SK-N-SH (cell line): ENCODE data around the gene NSMCE1. TPM values are rescaled to one million over a fixed set of nuclear protein-coding genes. Genes with fewer than 3 reads are reported as not detected.

Experiments
- CTCF ChIA-PET: fragments of 300-600, 350-600 bp; formaldehyde crosslinking; extraction: SDS; loops from one replicate; lab custom pipeline; 2021; lab: Yijun Ruan, JAX
- POLR2A ChIA-PET: fragments of 350-600 bp; sonication (Branson Sonifier 250); formaldehyde crosslinking; extraction: SDS; loops from one replicate; lab custom pipeline; 2020; ENCODE audit warnings: antibody characterized with exemption, inconsistent platforms; lab: Yijun Ruan, JAX
- DNase-seq: peaks from one replicate; pipeline ENCODE4 v3.0.0; 2012
- H2AFZ ChIP-seq: fragments of 200-600 bp; sonication (generic); 2 replicates; pipeline ENCODE4 v1.8.1; 2016; ENCODE audit warnings: antibody characterized with exemption, mild to moderate bottlenecking, low read depth
- H3F3A ChIP-seq: fragments of 200-600 bp; sonication (generic); replicated peaks from 2 replicates; pipeline ENCODE3; 2016; ENCODE audit warnings: antibody characterized with exemption, mild to moderate bottlenecking; ENCODE audit not compliant: insufficient read depth
- H3K27ac ChIP-seq, 2 experiments: fragments of 200-500 bp in 1 of 2; fragments of 200-600 bp in 1 of 2; sonication (Bioruptor generic) in 1 of 2; sonication (generic), shearing (Covaris generic) in 1 of 2; 2 replicates each; pipeline versions ENCODE4 v1.5.1 to v1.6.1; 2014 to 2016; ENCODE audit warnings: low read depth in 2 of 2, inconsistent platforms in 1 of 2, low read length in 1 of 2, mild to moderate bottlenecking in 1 of 2, mixed read lengths in 1 of 2
- H3K27me3 ChIP-seq: fragments of 200-600 bp; sonication (generic), shearing (Covaris generic); 2 replicates; pipeline ENCODE4 v1.6.1; 2016; ENCODE audit warnings: mixed run types; ENCODE audit not compliant: insufficient read depth
- H3K36me3 ChIP-seq, 2 experiments: fragments of 200-500 bp in 1 of 2; fragments of 200-600 bp in 1 of 2; sonication (Bioruptor generic) in 1 of 2; sonication (generic) in 1 of 2; replicated peaks in 1 of 2; 2 replicates each; pipeline versions ENCODE3 to v1.5.1; 2014 to 2016; ENCODE audit warnings: low read length in 1 of 2, mild to moderate bottlenecking in 1 of 2; ENCODE audit not compliant: insufficient read depth in 2 of 2, control insufficient read depth in 1 of 2
- H3K4me1 ChIP-seq, 2 experiments: fragments of 200-500 bp in 1 of 2; fragments of 200-600 bp in 1 of 2; sonication (Bioruptor generic) in 1 of 2; sonication (generic), shearing (Covaris generic) in 1 of 2; 2 replicates each; pipeline versions ENCODE4 v1.5.1 to v1.6.1; 2014 to 2016; ENCODE audit warnings: low read depth in 1 of 2, low read length in 1 of 2, mixed run types in 1 of 2; ENCODE audit not compliant: insufficient read depth in 2 of 2, control insufficient read depth in 1 of 2
- H3K4me2 ChIP-seq: fragments of 200-600 bp; sonication (generic), shearing (Covaris generic); 2 replicates; pipeline ENCODE4 v1.6.1; 2017; ENCODE audit warnings: mixed run types
- H3K4me3 ChIP-seq, 2 experiments: fragments of 200-500 bp in 1 of 2; fragments of 200-600 bp in 1 of 2; sonication (Bioruptor generic) in 1 of 2; sonication (generic), shearing (Covaris generic) in 1 of 2; 2 replicates each; pipeline versions ENCODE4 v1.5.1 to v1.8.1; 2014 to 2016; ENCODE audit warnings: low read depth in 2 of 2, inconsistent platforms in 1 of 2, low read length in 1 of 2, mild to moderate bottlenecking in 1 of 2, mixed read lengths in 1 of 2, moderate library complexity in 1 of 2
- H3K79me2 ChIP-seq: fragments of 200-600 bp; sonication (generic); 2 replicates; pipeline ENCODE4 v1.8.1; 2017; ENCODE audit warnings: mild to moderate bottlenecking; ENCODE audit not compliant: insufficient read depth
- H3K9ac ChIP-seq: fragments of 200-600 bp; sonication (generic); 2 replicates; pipeline ENCODE4 v1.6.1; 2017; ENCODE audit warnings: mixed run types
- H3K9me2 ChIP-seq: fragments of 200-600 bp; sonication (generic); 2 replicates; pipeline ENCODE4 v1.6.1; 2017; ENCODE audit warnings: mixed run types
- H3K9me3 ChIP-seq: fragments of 200-600 bp; sonication (generic); 2 replicates; pipeline ENCODE4 v1.6.1; 2017; ENCODE audit warnings: mixed run types, mild to moderate bottlenecking, moderate library complexity
- H4K20me1 ChIP-seq: fragments of 200-600 bp; sonication (generic); 2 replicates; pipeline ENCODE4 v1.6.1; 2017; ENCODE audit warnings: mild to moderate bottlenecking, mixed run types; ENCODE audit not compliant: insufficient read depth
- CHD2 ChIP-seq: fragments of 150-350 bp; IDR thresholded peaks from 2 replicates; pipeline ENCODE4 v1.6.1; 2018; ENCODE audit warnings: low read length; ENCODE audit not compliant: partially characterized antibody
- CTCF ChIP-seq: fragments of 200-600 bp; sonication (generic); IDR thresholded peaks from 2 replicates; pipeline ENCODE4 v1.6.1; 2017; ENCODE audit warnings: antibody characterized with exemption, mild to moderate bottlenecking, moderate library complexity
- ELF1 ChIP-seq: IDR thresholded peaks from 2 replicates; pipeline ENCODE4 v1.4.0; 2012
- EP300 ChIP-seq, 2 experiments: IDR thresholded peaks; 2 replicates each; pipeline versions ENCODE4 v1.4.0 to v1.6.1; 2012; ENCODE audit warnings: borderline replicate concordance in 1 of 2, low read depth in 1 of 2, low read length in 1 of 2
- FOSL2 ChIP-seq: IDR thresholded peaks from 2 replicates; pipeline ENCODE4 v1.4.0; 2012; ENCODE audit warnings: low read depth, mild to moderate bottlenecking, moderate library complexity, borderline replicate concordance
- FOXM1 ChIP-seq: IDR thresholded peaks from 2 replicates; pipeline ENCODE4 v1.4.0; 2012; ENCODE audit warnings: low read depth, mild to moderate bottlenecking
- GABPA ChIP-seq: IDR thresholded peaks from 2 replicates; pipeline ENCODE4 v1.4.0; 2012; ENCODE audit warnings: low read depth, mild to moderate bottlenecking
- GATA2 ChIP-seq: sonication (generic); formaldehyde crosslinking; IDR thresholded peaks from 2 replicates; pipeline ENCODE4 v1.5.0; 2020; ENCODE audit warnings: mild to moderate bottlenecking, missing genetic modification reagents
- IRF3 ChIP-seq: fragments of 150-350 bp; IDR thresholded peaks from 2 replicates; pipeline ENCODE4 v1.6.1; 2016; ENCODE audit warnings: mild to moderate bottlenecking, low read depth, low read length
- JUND ChIP-seq: IDR thresholded peaks from 2 replicates; pipeline ENCODE4 v1.4.0; 2012
- MEF2A ChIP-seq: IDR thresholded peaks from 2 replicates; pipeline ENCODE4 v1.4.0; 2012; ENCODE audit warnings: low read depth, borderline replicate concordance
- MXI1 ChIP-seq: IDR thresholded peaks from 2 replicates; pipeline ENCODE4 v1.6.1; 2012; ENCODE audit warnings: mild to moderate bottlenecking, low read depth, low read length, improper control_type of control experiment
- NFIC ChIP-seq: IDR thresholded peaks from 2 replicates; pipeline ENCODE4 v1.4.0; 2012; ENCODE audit warnings: borderline replicate concordance
- NRF1 ChIP-seq: IDR thresholded peaks from 2 replicates; pipeline ENCODE4 v1.6.1; 2012; ENCODE audit warnings: low read depth, mild to moderate bottlenecking, low read length
- RXRA ChIP-seq: IDR thresholded peaks from 2 replicates; pipeline ENCODE4 v1.4.0; 2012; ENCODE audit warnings: low read depth, mild to moderate bottlenecking, borderline replicate concordance
- SMC3 ChIP-seq: IDR thresholded peaks from 2 replicates; pipeline ENCODE4 v1.6.1; 2012; ENCODE audit warnings: low read depth, low read length, improper control_type of control experiment
- TEAD4 ChIP-seq: IDR thresholded peaks from 2 replicates; pipeline ENCODE4 v1.4.0; 2012; ENCODE audit warnings: mild to moderate bottlenecking, borderline replicate concordance; ENCODE audit not compliant: insufficient read depth
- YY1 ChIP-seq: IDR thresholded peaks from 2 replicates; pipeline ENCODE4 v1.4.0; 2012; ENCODE audit warnings: low read depth, mild to moderate bottlenecking
- WGBS: methylation state at CpG from one replicate; pipeline ENCODE4 v1.1.6; 2017; ENCODE audit warnings: low lambda C conversion rate; 5-methylcytosine and 5-hydroxymethylcytosine counted together
- polyA plus RNA-seq, 3 experiments: library from polyadenylated mRNA; depleted of rRNA; stranded (reverse); fragments of >200 nt; gene quantifications; 2 replicates each; pipeline ENCODE4 v1.2.3, GENCODE V29; 2012
- TF ChIP-seq, protein P1 (sequence below): IDR thresholded peaks from 2 replicates; pipeline ENCODE4 v1.4.0; 2012; ENCODE audit warnings: low read depth, borderline replicate concordance
- TF ChIP-seq, protein P2 (sequence below): IDR thresholded peaks from 2 replicates; pipeline ENCODE4 v1.4.0; 2012; ENCODE audit warnings: low read depth
- TF ChIP-seq, protein P3 (sequence below): IDR thresholded peaks from 2 replicates; pipeline ENCODE4; 2012
- TF ChIP-seq, protein P4 (sequence below): IDR thresholded peaks from 2 replicates; pipeline ENCODE4 v1.4.0; 2012; ENCODE audit warnings: low read depth, borderline replicate concordance
- TF ChIP-seq, protein P5 (sequence below): fragments of 150-350 bp; IDR thresholded peaks from 2 replicates; pipeline ENCODE4 v1.6.1; 2017; ENCODE audit warnings: antibody characterized with exemption, low read length, low read depth, borderline replicate concordance

Gene NSMCE1
- polyA plus RNA-seq, 1 of the 3 experiments (the other 2 are of a cell fraction) = 39.8 TPM

- POLR2A ChIA-PET = no interaction called here
Observed at GRCh38 chr16:27293343-27293742, 24.8 kb upstream of the NSMCE1 start.

GRCh38 chr16:27291722-27292240, 23.2 kb upstream of the NSMCE1 start:
- ChIA-PET CTCF (no interaction called here), POLR2A (no interaction called here)
- no peak overlapping the region for H3K4me2 ChIP-seq
- H3K9me3 ChIP-seq = no peaks in the 10 kb centered on the region
- peaks cover 0 to 3% of the 10 kb centered on the region in 2 experiments; a peak in 1 of 4 replicates for H3K4me1 ChIP-seq
- WGBS = 92% methylated on average over 4 of the region's 4 CpGs
- H3K27ac ChIP-seq = no peak overlapping the region
- no peaks in the 10 kb centered on the region for H3K27me3 ChIP-seq
- no peak overlapping the region for H3K4me3 ChIP-seq
- no peak overlapping the region for H3K9ac ChIP-seq
- peaks cover 11% of the 10 kb centered on the region for H3F3A ChIP-seq
- H3K36me3 ChIP-seq = no peaks in the 10 kb centered on the region
- H3K9me2 ChIP-seq = no peaks in the 10 kb centered on the region
- H3K79me2 ChIP-seq = no peaks in the 10 kb centered on the region
- no peak overlapping the region for H2AFZ ChIP-seq
- no peak for DNase-seq
- no peaks in the 10 kb centered on the region for H4K20me1 ChIP-seq
- TF ChIP-seq, protein P1, sequence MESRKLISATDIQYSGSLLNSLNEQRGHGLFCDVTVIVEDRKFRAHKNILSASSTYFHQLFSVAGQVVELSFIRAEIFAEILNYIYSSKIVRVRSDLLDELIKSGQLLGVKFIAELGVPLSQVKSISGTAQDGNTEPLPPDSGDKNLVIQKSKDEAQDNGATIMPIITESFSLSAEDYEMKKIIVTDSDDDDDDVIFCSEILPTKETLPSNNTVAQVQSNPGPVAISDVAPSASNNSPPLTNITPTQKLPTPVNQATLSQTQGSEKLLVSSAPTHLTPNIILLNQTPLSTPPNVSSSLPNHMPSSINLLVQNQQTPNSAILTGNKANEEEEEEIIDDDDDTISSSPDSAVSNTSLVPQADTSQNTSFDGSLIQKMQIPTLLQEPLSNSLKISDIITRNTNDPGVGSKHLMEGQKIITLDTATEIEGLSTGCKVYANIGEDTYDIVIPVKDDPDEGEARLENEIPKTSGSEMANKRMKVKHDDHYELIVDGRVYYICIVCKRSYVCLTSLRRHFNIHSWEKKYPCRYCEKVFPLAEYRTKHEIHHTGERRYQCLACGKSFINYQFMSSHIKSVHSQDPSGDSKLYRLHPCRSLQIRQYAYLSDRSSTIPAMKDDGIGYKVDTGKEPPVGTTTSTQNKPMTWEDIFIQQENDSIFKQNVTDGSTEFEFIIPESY = no peak
- TF ChIP-seq, protein P2, sequence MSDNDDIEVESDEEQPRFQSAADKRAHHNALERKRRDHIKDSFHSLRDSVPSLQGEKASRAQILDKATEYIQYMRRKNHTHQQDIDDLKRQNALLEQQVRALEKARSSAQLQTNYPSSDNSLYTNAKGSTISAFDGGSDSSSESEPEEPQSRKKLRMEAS = no peak
- TF ChIP-seq CTCF (no peak), EP300 (IDR thresholded peaks at IDR 0.05; ENCODE audit: borderline replicate concordance in 1 of 2, low read depth in 1 of 2, low read length in 1 of 2) (no peak), JUND (no peak), YY1 (no peak), MXI1 (no peak), IRF3 (no peak)

More at GRCh38 chr16:27293343-27293742, 24.8 kb upstream of the NSMCE1 start:
- Histone ChIP-seq H3K4me3 (no peak overlapping the region), H3K79me2 (no peaks in the 10 kb centered on the region), H3K36me3 (no peaks in the 10 kb centered on the region), H3K4me2 (no peak overlapping the region), H3K27me3 (no peaks in the 10 kb centered on the region), H4K20me1 (no peaks in the 10 kb centered on the region), H3F3A (peaks cover 3% of the 10 kb centered on the region), H3K27ac (no peak overlapping the region), H3K9ac (no peak overlapping the region), H3K9me2 (no peaks in the 10 kb centered on the region), H2AFZ (no peak overlapping the region), H3K4me1 (no peaks in the 10 kb centered on the region), H3K9me3 (no peaks in the 10 kb centered on the region)
- TF ChIP-seq GATA2 (no peak), RXRA (no peak), NRF1 (no peak), TEAD4 (no peak), ELF1 (no peak), FOSL2 (no peak), JUND (no peak), FOXM1 (no peak), CHD2 (no peak), SMC3 (no peak), NFIC (no peak), YY1 (no peak), MEF2A (no peak), GABPA (no peak), MXI1 (no peak)
- TF ChIP-seq, protein P3, sequence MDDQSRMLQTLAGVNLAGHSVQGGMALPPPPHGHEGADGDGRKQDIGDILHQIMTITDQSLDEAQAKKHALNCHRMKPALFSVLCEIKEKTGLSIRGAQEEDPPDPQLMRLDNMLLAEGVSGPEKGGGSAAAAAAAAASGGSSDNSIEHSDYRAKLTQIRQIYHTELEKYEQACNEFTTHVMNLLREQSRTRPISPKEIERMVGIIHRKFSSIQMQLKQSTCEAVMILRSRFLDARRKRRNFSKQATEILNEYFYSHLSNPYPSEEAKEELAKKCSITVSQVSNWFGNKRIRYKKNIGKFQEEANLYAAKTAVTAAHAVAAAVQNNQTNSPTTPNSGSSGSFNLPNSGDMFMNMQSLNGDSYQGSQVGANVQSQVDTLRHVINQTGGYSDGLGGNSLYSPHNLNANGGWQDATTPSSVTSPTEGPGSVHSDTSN = no peak
- TF ChIP-seq, protein P4, sequence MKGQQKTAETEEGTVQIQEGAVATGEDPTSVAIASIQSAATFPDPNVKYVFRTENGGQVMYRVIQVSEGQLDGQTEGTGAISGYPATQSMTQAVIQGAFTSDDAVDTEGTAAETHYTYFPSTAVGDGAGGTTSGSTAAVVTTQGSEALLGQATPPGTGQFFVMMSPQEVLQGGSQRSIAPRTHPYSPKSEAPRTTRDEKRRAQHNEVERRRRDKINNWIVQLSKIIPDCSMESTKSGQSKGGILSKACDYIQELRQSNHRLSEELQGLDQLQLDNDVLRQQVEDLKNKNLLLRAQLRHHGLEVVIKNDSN = no peak
- TF ChIP-seq, protein P2 = no peak
- TF ChIP-seq, protein P5, sequence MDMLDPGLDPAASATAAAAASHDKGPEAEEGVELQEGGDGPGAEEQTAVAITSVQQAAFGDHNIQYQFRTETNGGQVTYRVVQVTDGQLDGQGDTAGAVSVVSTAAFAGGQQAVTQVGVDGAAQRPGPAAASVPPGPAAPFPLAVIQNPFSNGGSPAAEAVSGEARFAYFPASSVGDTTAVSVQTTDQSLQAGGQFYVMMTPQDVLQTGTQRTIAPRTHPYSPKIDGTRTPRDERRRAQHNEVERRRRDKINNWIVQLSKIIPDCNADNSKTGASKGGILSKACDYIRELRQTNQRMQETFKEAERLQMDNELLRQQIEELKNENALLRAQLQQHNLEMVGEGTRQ = no peak
- CTCF ChIA-PET = no interaction called here
- DNase-seq = no peak
- 64% methylated on average over 5 of the region's 5 CpGs for WGBS
